NCI-H2029 (cell line): ENCODE measurements around the gene DAP3.

Experiments used
- DNase-seq: peaks from one replicate; lab custom pipeline; 2025; lab: John Stamatoyannopoulos, UW

The DAP3 gene

GRCh38 chr1:155776414-155776813 is 87.5 kb downstream of the DAP3 start:
- DNase-seq, result no peak

GRCh38 chr1:155777582-155777981 is 88.7 kb downstream of the DAP3 start:
- no peak for DNase-seq
